D721Med (cell line): Measurements from ENCODE around the gene OR4D1.

Source experiments
- DNase-seq: peaks from one replicate; pipeline ENCODE4 v3.0.0; 2011; ENCODE audit warnings: low spot score; ENCODE audit not compliant: insufficient read length
- FAIRE-seq: peaks from 2 replicates; lab custom pipeline; 2011; peaks lifted over from hg19 to GRCh38; lab: Jason Lieb, UNC
- TF ChIP-seq, protein P1 (sequence below): IDR thresholded peaks from 2 replicates; pipeline ENCODE4 v1.5.1; 2012; ENCODE audit warnings: mild to moderate bottlenecking, control low read depth; ENCODE audit not compliant: insufficient read depth; ENCODE audit errors: missing control alignments

OR4D1 gene

DNA sequence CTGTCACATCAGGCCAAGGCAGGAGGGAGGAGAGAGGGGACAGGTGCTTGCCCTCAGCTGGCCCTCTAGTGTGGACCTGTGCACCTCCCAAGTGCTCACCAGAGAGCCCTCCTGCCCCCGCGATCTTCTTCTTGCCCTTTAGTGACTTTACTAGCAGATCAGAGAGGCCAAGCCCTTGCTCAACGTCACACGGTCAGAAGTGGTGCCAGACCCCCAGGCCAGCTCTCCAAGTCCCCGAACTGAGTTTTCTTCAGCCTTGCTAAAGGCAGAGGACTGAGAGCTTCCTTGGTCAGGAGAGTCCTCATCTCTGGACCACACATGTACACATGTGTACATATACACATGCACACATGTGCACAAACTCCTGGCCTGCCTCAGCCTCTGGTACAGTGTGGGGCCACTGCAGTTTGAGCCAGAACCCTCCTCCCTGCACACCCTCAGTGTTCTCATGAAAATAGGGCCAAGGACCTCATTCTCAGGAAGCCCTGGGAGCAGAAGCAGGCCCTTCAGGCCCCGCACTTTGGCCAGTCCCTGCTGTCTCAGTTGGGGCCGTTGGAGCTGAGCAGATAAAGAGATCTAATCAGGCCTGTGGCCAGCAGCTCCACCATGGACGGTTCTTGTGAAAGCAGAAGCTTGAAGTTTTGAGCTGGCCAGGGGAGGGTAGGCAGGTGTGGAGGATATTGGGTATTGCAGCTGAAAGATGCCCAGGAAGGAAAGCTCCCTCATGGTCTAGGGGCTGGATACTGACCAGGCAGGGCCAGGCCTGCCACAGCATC, 37.0 kb downstream of the OR4D1 start:
- DNase-seq: no peak
- TF ChIP-seq, protein P1, sequence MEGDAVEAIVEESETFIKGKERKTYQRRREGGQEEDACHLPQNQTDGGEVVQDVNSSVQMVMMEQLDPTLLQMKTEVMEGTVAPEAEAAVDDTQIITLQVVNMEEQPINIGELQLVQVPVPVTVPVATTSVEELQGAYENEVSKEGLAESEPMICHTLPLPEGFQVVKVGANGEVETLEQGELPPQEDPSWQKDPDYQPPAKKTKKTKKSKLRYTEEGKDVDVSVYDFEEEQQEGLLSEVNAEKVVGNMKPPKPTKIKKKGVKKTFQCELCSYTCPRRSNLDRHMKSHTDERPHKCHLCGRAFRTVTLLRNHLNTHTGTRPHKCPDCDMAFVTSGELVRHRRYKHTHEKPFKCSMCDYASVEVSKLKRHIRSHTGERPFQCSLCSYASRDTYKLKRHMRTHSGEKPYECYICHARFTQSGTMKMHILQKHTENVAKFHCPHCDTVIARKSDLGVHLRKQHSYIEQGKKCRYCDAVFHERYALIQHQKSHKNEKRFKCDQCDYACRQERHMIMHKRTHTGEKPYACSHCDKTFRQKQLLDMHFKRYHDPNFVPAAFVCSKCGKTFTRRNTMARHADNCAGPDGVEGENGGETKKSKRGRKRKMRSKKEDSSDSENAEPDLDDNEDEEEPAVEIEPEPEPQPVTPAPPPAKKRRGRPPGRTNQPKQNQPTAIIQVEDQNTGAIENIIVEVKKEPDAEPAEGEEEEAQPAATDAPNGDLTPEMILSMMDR: no peak
- FAIRE-seq: no peak

DNA sequence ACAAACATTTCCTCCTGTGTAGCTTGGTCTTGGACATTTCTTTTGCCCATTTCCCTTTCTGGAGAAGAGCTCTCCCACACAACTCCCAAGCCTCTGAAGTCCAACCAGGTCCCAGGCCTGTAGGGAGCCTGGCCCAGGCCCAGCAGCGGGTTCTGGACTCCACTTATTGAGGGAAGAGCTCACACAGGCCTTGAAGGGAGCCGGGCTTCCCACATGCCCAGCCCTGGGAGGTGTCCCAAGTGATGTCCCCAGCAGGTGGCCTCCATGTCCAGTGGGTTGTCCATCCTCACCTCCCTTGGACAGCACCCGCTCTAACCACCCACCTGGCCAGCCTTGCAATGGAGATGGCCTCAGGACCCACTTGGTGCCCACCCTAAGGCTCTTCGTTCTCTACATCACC, 38.4 kb downstream of the OR4D1 start:
- TF ChIP-seq, protein P1: no peak
- no peak for DNase-seq
- no peak for FAIRE-seq

DNA sequence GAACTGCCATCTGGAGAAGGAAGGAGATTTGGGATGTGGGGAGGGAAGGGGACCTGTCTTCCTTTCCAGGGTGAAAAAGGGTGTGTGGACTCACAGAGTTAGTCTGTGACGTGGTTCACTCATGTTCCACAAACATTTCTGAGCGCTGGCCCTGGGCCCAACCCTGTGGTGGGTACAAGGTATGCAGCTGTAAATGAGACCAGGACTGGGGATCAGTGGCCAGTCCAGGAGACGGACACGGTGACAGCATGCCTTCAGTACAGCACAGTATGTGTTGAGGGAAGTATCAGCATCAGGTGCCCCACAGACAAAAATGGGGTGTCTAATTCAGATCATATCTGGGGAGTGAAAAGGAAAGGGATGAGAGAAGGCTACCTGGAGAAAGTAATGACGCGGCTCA, 38.9 kb downstream of the OR4D1 start:
- DNase-seq (no peak), FAIRE-seq (no peak)
- TF ChIP-seq, protein P1: no peak

DNA sequence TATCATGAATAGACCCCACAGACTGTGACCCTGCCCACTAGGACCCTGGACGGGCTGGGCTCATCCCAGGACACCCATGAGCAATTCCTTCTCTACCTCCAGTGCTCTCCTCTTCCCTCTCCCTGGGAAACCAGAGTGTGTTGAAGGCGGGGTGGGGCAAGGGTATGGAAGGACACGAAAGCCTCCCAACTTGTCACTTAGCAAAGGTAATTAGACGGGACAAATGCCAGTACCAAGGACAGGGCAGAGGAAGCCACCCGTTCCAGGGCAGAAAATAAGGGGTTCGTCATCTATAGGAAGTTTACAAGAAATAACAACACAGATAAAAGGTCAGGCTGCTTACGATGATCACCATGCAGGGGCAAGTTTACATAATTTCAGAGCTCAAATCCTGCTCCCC, 39.5 kb downstream of the OR4D1 start:
- FAIRE-seq: no peak
- TF ChIP-seq, protein P1: no peak

DNA sequence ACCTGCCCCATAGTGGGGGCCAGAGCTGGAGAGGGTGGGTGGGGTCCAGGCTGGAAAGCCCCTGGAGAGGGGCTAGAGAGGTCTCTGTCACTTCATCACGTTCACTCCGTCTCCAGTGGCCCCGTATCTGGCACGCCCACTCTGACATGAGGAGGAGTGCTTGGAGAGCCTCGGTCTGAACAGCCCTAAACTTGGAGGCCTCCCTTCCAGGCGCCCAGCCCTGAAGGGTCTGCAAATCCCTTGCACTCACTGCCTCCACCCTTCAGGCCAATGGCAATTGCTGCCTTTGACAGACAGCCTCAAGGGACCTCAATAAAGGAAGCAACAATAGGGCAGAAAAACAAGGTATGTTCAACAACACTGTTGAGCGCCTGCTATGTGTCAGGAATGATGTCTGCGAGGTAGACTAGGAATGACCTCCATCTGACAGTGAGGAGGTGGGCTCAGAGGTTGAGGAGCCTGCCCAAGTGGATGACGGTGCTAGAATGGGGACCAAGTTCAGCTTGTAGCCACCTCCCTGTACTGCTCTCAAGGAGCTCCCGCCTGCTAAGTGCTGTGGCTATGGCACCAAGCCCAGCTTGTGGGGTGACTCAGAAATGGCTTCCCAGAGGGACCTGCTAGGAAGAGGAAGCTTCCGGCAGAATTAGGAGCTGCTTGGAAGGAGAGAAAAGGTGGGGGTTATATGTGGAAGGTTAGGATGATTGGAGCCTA, 41.4 kb downstream of the OR4D1 start:
- DNase-seq (no peak), FAIRE-seq (no peak)
- TF ChIP-seq, protein P1: no peak

More for the DNA sequence above, 39.5 kb downstream of the OR4D1 start:
- DNase-seq: no peak

DNA sequence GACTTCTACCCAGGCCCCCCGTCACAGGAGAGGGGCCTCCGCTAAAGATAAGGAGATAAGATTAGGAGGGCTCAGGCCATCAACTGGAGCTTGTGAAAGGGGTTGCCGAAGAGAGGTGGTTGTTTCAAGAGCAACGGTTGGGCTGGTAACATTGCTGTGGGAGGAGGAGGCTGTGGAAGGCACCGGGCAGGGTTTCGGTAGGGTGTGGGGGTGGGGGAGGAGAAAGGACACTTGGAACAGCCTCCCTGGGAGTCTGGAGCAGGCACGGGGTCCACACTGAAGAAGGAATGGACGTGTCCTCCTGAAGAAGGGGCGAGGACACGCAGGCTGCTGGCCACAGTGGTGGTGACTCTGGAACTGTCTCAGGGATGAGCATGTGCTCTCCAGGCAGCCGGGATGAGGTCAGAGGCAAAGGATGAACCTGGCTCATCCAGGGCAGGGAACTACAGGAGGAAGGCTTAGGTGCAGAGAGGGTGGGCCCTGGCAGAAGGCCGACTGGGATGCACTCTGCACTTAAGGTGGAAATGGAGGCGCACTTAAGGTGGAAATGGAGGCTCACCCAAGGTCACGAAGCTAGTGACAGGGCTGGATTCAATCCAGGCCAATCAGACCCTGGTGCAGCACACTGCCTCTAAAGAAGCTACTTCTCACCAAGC, 43.2 kb downstream of the OR4D1 start:
- FAIRE-seq: no peak
- no peak for DNase-seq
- TF ChIP-seq, protein P1: no peak
